Central memory CD8-positive, alpha-beta T cell (primary cell): ENCODE data around the gene JAGN1.

Experiments used
- ATAC-seq: fragments of 150-1000 bp; cut with Tn5 transposase; replicated peaks from 2 replicates; pipeline ENCODE4 v1.10.0; 2022; ENCODE audit warnings: mild to moderate bottlenecking, moderate FRiP score, moderate number of reproducible peaks; ENCODE audit not compliant: poor library complexity, severe bottlenecking; ENCODE audit errors: extremely low read depth
- DNase-seq, 2 donors: peaks; one replicate each; pipeline ENCODE4 v3.0.0; 2021; ENCODE audit warnings: low spot score in 2 of 2
- H3K27ac Mint-ChIP-seq: one replicate; pipeline ENCODE4 v1.8.0; 2022; ENCODE audit warnings: low read depth, mild to moderate bottlenecking, moderate library complexity, mixed read lengths
- H3K27me3 Mint-ChIP-seq: one replicate; pipeline ENCODE4 v1.8.0; 2022; ENCODE audit warnings: mixed read lengths
- H3K36me3 Mint-ChIP-seq: one replicate; pipeline ENCODE4 v1.8.0; 2022; ENCODE audit warnings: mild to moderate bottlenecking, moderate library complexity, mixed read lengths; ENCODE audit not compliant: insufficient read depth
- H3K4me1 Mint-ChIP-seq: one replicate; pipeline ENCODE4 v1.8.0; 2022; ENCODE audit warnings: mixed read lengths
- H3K4me3 Mint-ChIP-seq: one replicate; pipeline ENCODE4 v1.8.0; 2022; ENCODE audit warnings: mild to moderate bottlenecking, moderate library complexity, mixed read lengths
- H3K9me3 Mint-ChIP-seq: one replicate; pipeline ENCODE4 v1.8.0; 2022; ENCODE audit warnings: mixed read lengths

The JAGN1 gene

DNA sequence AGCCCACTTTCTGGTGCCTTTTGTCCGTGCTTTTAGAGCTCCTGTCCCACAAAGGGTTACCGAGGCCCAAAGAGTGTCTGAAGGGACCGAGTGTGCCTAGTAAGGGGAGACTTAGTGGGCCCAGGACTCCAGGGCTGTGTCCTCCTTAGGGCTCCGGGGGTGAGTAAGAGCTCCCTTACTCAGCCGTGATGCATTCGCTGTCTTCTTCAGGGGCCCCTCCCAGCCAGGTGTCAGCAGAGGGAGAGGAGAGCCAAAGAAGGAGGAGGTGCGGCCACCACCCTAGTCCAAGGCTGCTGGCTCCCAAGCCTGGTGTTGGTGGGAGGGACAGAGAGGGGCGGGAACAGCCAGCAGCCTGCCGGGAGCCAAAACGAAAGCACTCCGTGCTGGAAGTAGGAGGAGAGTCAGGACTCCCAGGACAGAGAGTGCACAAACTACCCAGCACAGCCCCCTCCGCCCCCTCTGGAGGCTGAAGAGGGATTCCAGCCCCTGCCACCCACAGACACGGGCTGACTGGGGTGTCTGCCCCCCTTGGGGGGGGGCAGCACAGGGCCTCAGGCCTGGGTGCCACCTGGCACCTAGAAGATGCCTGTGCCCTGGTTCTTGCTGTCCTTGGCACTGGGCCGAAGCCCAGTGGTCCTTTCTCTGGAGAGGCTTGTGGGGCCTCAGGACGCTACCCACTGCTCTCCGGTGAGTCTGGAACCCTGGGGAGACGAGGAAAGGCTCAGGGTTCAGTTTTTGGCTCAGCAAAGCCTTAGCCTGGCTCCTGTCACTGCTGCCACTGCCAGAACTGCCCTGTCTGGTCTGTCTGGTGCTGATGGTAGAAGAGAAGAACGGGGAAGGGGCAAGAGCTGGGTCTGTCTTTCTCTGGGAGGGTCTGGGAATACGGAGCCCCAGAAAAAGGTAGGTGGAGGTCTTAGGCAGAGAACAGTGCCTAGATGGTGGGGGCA, 26.6 kb downstream of the JAGN1 start, which contains the start of gene IL17RC:
Gene IL17RC (plus strand): TSS at position 365 of the 947 bp plus-strand sequence. CDS start 218 bp downstream, at position 583.
- Mint-ChIP-seq H3K4me3 (peak within 1 kb of the TSS; percentile 66), H3K4me1 (peaks cover 5% of the 10 kb centered on the region), H3K27me3 (peaks cover 8% of the 10 kb centered on the region), H3K9me3 (no peaks in the 10 kb centered on the region), H3K27ac (no peak within 1 kb of the TSS), H3K36me3 (peaks cover 2% of the 10 kb centered on the region)
- DNase-seq (no peak), ATAC-seq (no peak)

DNA sequence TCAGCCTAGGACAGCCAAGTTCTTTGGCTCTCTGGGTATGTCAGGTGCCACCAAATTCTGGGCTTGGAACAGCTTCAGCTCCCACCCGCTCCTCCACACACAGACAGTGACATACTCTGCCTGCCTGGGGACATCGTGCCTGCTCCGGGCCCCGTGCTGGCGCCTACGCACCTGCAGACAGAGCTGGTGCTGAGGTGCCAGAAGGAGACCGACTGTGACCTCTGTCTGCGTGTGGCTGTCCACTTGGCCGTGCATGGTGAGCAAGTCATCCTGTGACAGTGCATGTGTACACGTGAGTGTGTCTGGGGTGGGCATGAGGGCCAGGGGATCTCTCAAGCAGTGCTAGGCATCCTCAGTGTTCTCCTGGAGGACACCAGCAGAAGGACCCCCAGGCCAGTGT, 27.4 kb downstream of the JAGN1 start:
- H3K4me3 Mint-ChIP-seq = no peak overlapping the region
- H3K27me3 Mint-ChIP-seq = peaks cover 9% of the 10 kb centered on the region
- H3K9me3 Mint-ChIP-seq = no peaks in the 10 kb centered on the region
- ATAC-seq (no peak), DNase-seq (no peak)
- no peak overlapping the region for H3K27ac Mint-ChIP-seq
- H3K36me3 Mint-ChIP-seq = peaks cover 2% of the 10 kb centered on the region
- H3K4me1 Mint-ChIP-seq = no peaks in the 10 kb centered on the region

DNA sequence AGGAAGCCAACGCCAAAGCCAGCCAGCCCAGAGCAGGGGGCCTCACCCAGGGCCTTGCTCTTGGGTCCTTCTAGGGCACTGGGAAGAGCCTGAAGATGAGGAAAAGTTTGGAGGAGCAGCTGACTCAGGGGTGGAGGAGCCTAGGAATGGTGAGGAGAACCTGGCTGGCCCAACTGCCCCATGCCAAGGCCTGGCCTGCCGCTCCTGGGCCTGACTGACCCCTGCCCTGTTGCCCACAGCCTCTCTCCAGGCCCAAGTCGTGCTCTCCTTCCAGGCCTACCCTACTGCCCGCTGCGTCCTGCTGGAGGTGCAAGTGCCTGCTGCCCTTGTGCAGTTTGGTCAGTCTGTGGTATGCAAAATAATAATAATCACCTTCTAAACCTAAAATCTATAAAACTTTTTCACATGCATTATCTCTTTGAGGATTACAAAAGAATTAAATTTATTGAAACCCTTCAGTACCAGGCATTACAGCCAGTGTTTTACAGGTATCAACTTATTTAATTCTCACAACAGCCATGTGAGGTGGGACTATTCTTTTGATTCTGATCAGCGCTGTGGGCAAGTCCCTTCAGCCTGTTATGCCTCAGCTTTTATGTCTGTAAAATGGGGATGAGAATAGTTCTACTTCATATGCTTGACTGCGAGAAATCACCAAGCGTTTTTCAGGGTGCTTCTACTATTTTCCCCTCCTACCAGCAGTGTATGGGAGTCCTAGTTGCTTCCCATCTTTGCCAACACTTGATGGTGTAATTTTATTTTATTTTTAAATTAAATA, 28.0 kb downstream of the JAGN1 start:
- Mint-ChIP-seq H3K4me3 (no peak overlapping the region), H3K27ac (no peak overlapping the region), H3K36me3 (peaks cover 2% of the 10 kb centered on the region), H3K27me3 (peaks cover 15% of the 10 kb centered on the region), H3K4me1 (no peaks in the 10 kb centered on the region), H3K9me3 (no peaks in the 10 kb centered on the region)
- DNase-seq = no peak
- ATAC-seq = no peak

DNA sequence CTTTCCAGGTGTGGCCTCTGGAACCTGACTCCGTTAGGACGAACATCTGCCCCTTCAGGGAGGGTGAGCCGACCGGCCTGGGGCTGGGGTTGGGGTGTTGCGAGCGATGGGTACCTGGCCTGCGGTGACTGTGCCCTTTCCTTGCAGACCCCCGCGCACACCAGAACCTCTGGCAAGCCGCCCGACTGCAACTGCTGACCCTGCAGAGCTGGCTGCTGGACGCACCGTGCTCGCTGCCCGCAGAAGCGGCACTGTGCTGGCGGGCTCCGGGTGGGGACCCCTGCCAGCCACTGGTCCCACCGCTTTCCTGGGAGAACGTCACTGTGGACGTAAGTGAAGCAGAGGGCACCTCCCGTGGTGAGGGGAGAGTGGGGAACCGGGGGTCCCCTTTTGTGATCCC, 37.7 kb downstream of the JAGN1 start:
- Mint-ChIP-seq H3K27me3 (peaks cover 18% of the 10 kb centered on the region), H3K9me3 (no peaks in the 10 kb centered on the region), H3K27ac (no peak overlapping the region), H3K4me1 (peaks cover 10% of the 10 kb centered on the region), H3K36me3 (peaks cover 6% of the 10 kb centered on the region), H3K4me3 (no peak overlapping the region)
- ATAC-seq = no peak
- DNase-seq = no peak

DNA sequence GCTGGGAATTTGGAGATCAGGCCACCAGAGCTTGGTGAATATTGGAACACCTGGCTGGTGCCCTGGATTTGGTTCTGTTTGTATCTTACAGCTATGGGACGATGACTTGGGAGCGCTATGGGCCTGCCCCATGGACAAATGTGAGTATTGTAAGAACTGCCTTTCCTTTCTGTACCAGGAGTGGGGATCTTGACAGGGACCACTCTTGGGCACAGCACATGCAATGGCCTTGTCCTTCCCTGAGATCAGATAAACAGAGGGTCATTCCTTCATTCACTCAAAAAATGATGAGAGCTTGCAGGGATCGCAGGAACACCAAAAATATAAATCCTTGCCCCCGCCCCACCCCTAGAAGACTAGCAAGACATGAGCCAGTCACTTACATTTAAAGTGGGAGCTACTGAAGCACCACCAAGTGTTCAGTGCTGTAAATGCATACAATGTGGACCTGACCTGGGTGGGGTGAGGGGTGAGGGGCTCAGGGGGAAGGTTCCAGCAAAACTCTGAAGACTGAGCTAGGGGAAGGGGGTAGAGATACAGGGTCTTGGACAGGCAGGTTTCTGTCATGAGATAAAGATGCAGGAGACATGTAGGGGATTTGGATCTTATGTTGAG, 40.5 kb downstream of the JAGN1 start:
- peak overlapping the region; percentile 16 for H3K4me3 Mint-ChIP-seq
- H3K27me3 Mint-ChIP-seq = no peaks in the 10 kb centered on the region
- no peaks in the 10 kb centered on the region for H3K9me3 Mint-ChIP-seq
- DNase-seq (no peak), ATAC-seq (no peak)
- H3K4me1 Mint-ChIP-seq = peaks cover 38% of the 10 kb centered on the region
- H3K36me3 Mint-ChIP-seq = peaks cover 17% of the 10 kb centered on the region
- H3K27ac Mint-ChIP-seq = peak overlapping the region; percentile 22

DNA sequence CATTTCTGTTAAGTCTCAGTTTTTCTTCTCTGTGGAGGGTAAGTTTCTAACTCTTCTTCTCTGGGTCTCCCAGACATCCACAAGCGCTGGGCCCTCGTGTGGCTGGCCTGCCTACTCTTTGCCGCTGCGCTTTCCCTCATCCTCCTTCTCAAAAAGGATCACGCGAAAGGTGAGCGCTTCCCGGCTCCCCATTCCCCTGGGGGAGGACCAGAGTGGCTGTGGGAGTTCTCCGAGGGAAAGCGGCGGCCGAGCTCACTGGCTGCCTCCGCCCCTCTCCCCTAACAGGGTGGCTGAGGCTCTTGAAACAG, 42.1 kb downstream of the JAGN1 start:
- peak overlapping the region; percentile 96 for H3K27ac Mint-ChIP-seq
- DNase-seq = no peak
- no peak for ATAC-seq
- peak overlapping the region; percentile 93 for H3K4me3 Mint-ChIP-seq
- H3K27me3 Mint-ChIP-seq = no peaks in the 10 kb centered on the region
- H3K36me3 Mint-ChIP-seq = peaks cover 20% of the 10 kb centered on the region
- peaks cover 39% of the 10 kb centered on the region for H3K4me1 Mint-ChIP-seq
- H3K9me3 Mint-ChIP-seq = no peaks in the 10 kb centered on the region

DNA sequence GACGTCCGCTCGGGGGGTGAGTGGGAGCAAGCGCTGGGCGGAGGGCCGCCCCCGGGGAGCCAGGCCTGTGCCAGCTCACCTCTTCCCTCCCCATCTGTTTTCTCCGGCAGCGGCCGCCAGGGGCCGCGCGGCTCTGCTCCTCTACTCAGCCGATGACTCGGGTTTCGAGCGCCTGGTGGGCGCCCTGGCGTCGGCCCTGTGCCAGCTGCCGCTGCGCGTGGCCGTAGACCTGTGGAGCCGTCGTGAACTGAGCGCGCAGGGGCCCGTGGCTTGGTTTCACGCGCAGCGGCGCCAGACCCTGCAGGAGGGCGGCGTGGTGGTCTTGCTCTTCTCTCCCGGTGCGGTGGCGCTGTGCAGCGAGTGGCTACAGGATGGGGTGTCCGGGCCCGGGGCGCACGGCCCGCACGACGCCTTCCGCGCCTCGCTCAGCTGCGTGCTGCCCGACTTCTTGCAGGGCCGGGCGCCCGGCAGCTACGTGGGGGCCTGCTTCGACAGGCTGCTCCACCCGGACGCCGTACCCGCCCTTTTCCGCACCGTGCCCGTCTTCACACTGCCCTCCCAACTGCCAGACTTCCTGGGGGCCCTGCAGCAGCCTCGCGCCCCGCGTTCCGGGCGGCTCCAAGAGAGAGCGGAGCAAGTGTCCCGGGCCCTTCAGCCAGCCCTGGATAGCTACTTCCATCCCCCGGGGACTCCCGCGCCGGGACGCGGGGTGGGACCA, 42.6 kb downstream of the JAGN1 start:
- Mint-ChIP-seq H3K27me3 (no peaks in the 10 kb centered on the region), H3K27ac (peak overlapping the region; percentile 96), H3K4me3 (peak overlapping the region; percentile 93), H3K4me1 (peaks cover 39% of the 10 kb centered on the region), H3K9me3 (no peaks in the 10 kb centered on the region), H3K36me3 (peaks cover 20% of the 10 kb centered on the region)
- peak; percentile 69 for ATAC-seq
- DNase-seq = peak; percentile 78

DNA sequence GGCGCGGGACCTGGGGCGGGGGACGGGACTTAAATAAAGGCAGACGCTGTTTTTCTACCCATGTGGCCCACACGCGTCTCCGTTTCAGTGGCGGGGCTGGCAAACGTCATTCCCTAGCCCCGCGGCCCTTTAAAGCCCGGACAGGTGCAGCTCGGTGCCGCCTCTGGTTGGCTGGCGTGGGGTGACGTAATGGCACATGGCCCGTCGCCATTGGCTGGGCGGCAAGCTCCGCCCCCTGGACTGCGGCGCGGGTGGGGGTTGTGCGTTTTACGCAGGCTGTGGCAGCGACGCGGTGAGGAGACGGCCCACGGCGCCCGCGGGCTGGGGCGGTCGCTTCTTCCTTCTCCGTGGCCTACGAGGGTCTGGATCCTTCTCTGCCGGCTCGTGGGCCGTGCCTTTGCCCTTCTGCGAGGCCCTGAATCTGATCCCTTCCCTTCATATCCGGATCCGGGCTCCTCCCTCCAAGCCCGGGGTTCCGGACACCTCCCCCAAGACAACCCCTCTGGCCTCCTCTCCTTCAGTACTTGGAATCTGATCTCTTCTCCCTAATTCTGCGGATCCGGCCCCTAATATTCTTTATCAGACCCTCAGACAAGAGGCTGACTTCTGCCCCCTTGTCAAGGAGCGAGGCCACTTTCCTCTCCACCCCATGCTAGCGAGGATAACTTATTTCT, 43.3 kb downstream of the JAGN1 start, which contains the start of gene CRELD1:
Gene CRELD1 (plus strand): TSS at position 274 of the 674 bp plus-strand sequence. CDS start 605 bp downstream, outside the sequence.
- Mint-ChIP-seq H3K9me3 (no peaks in the 10 kb centered on the region), H3K36me3 (peaks cover 21% of the 10 kb centered on the region), H3K4me1 (peaks cover 39% of the 10 kb centered on the region), H3K27me3 (no peaks in the 10 kb centered on the region), H3K27ac (peak within 1 kb of the TSS; percentile 96), H3K4me3 (peak within 1 kb of the TSS; percentile 93)
- DNase-seq = peak; percentile 97
- peak; percentile 84 for ATAC-seq

DNA sequence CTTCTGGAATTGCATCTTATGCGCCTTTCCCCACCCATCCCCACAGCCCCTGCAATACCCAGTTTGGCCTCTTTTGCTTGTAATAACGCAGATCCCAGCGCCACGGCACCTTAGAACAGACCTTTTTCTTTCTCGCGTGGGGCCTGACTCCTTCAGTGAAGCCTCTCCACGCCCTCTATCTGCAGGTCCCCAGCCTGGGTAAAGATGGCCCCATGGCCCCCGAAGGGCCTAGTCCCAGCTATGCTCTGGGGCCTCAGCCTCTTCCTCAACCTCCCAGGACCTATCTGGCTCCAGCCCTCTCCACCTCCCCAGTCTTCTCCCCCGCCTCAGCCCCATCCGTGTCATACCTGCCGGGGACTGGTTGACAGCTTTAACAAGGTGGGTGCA, 43.8 kb downstream of the JAGN1 start:
- Mint-ChIP-seq H3K36me3 (peaks cover 21% of the 10 kb centered on the region), H3K4me1 (peaks cover 39% of the 10 kb centered on the region), H3K27ac (peak overlapping the region; percentile 96), H3K9me3 (no peaks in the 10 kb centered on the region), H3K27me3 (no peaks in the 10 kb centered on the region), H3K4me3 (peak overlapping the region; percentile 93)
- ATAC-seq = peak; percentile 17
- no peak for DNase-seq

DNA sequence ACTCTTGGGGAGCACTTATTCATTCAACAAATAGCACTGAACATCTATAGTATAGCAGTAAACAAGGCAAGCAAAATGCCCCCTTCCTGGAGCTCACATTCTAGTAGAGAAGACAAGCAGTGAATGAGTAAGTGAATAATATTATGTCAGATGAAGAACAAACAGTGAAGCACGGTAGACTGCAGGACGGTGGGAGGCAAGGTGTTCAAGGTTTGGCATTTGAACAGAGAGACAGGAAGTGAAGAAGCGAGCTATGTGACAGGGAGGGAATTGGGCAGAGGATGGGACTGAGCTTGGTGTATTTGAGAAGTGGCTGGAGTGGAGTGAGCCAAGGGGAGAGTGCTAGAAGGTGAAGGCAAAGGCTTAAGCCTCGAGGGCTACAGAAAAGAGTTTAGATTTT, 44.6 kb downstream of the JAGN1 start:
- H3K9me3 Mint-ChIP-seq = no peaks in the 10 kb centered on the region
- peaks cover 39% of the 10 kb centered on the region for H3K4me1 Mint-ChIP-seq
- peaks cover 21% of the 10 kb centered on the region for H3K36me3 Mint-ChIP-seq
- no peak for ATAC-seq
- DNase-seq = no peak
- peak overlapping the region; percentile 93 for H3K4me3 Mint-ChIP-seq
- peak overlapping the region; percentile 27 for H3K27ac Mint-ChIP-seq
- no peaks in the 10 kb centered on the region for H3K27me3 Mint-ChIP-seq

DNA sequence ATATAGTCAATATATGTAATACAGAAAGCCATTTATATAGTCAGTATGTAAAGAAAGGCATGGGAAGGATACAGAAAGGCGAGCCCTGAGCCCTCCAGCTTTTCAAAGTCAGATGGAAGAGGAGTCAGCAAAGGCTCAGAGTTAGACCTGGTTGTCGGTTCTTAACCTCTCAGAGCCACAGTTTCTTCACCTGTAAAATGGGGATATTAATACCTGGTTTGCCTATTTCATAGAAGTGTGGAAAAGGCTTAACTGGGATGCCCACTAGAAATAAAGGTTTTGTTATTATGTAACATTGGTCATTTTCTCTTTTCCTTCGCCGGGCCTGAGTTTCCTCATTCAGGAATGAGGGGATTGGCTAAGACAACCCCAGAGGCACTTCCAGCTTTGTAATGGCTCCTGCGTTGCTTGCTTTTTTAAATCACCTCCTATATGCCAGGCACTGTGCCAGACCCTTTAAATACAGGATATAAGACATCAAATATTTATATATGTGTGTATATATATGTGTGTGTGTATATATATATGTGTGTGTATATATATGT, 45.6 kb downstream of the JAGN1 start:
- Mint-ChIP-seq H3K4me1 (peaks cover 39% of the 10 kb centered on the region), H3K36me3 (peaks cover 19% of the 10 kb centered on the region), H3K27ac (no peak overlapping the region), H3K4me3 (peak overlapping the region; percentile 93), H3K9me3 (no peaks in the 10 kb centered on the region), H3K27me3 (no peaks in the 10 kb centered on the region)
- DNase-seq (no peak), ATAC-seq (no peak)
